Liver (tissue), 10 donors: Measurements from ENCODE around the gene QPCT. TPM values are rescaled to one million over a fixed set of nuclear protein-coding genes. Genes with fewer than 3 reads are reported as not detected.

Experiments
- DNase-seq: peaks from one replicate; pipeline ENCODE4 v3.0.0-alpha.2; 2017; ENCODE audit warnings: low spot score
- H3K27ac ChIP-seq, 2 donors: one replicate each; pipeline ENCODE4 v1.7.0; 2013; ENCODE audit warnings: inconsistent platforms in 2 of 2, low read length in 2 of 2, control low read depth in 1 of 2, low read depth in 1 of 2, mild to moderate bottlenecking in 1 of 2
- H3K27me3 ChIP-seq, 4 donors: one replicate each; pipeline versions ENCODE4 v1.6.1 to v1.7.0; 2013; ENCODE audit warnings: low read length in 3 of 4, inconsistent platforms in 1 of 4, mild to moderate bottlenecking in 1 of 4, moderate library complexity in 1 of 4; ENCODE audit not compliant: control insufficient read depth in 4 of 4, insufficient read depth in 4 of 4
- H3K36me3 ChIP-seq, 4 donors: one replicate each; pipeline versions ENCODE4 v1.6.1 to v1.7.0; 2013; ENCODE audit warnings: low read length in 3 of 4, mild to moderate bottlenecking in 3 of 4, low read depth in 1 of 4, moderate library complexity in 1 of 4; ENCODE audit not compliant: control insufficient read depth in 4 of 4, insufficient read depth in 3 of 4
- H3K4me1 ChIP-seq, 4 donors: one replicate each; pipeline versions ENCODE4 v1.6.1 to v1.7.0; 2013; ENCODE audit warnings: low read length in 3 of 4, mild to moderate bottlenecking in 3 of 4, moderate library complexity in 1 of 4; ENCODE audit not compliant: control insufficient read depth in 4 of 4, insufficient read depth in 4 of 4
- H3K4me3 ChIP-seq, 3 donors: one replicate each; pipeline versions ENCODE4 v1.6.1 to v1.7.0; 2013; ENCODE audit warnings: low read length in 3 of 3, control low read depth in 1 of 3, low read depth in 1 of 3, mild to moderate bottlenecking in 1 of 3
- H3K9ac ChIP-seq, 2 donors: one replicate each; pipeline ENCODE4 v1.7.0; 2013; ENCODE audit warnings: low read length in 2 of 2, mild to moderate bottlenecking in 2 of 2, moderate library complexity in 2 of 2, control low read depth in 1 of 2, low read depth in 1 of 2
- H3K9me3 ChIP-seq, 4 donors: one replicate each; pipeline versions ENCODE4 v1.6.1 to v1.7.0; 2013; ENCODE audit warnings: low read length in 3 of 4; ENCODE audit not compliant: control insufficient read depth in 4 of 4
- FOXA1 ChIP-seq: IDR thresholded peaks from 2 replicates; pipeline ENCODE4 v1.6.1; 2016; ENCODE audit warnings: antibody characterized with exemption
- GABPA ChIP-seq, 2 donors: IDR thresholded peaks in 1 of 2; conservative IDR thresholded peaks in 1 of 2; 2 replicates each; pipeline ENCODE4 v1.6.1; 2016; ENCODE audit warnings: antibody characterized with exemption in 2 of 2, mild to moderate bottlenecking in 1 of 2, moderate library complexity in 1 of 2
- HNF4G ChIP-seq: IDR thresholded peaks from 2 replicates; pipeline ENCODE4 v1.6.1; 2016; ENCODE audit warnings: antibody characterized with exemption
- RAD21 ChIP-seq, 2 donors: IDR thresholded peaks; 2 replicates each; pipeline ENCODE4 v1.6.1; 2016; ENCODE audit warnings: antibody characterized with exemption in 2 of 2, mild to moderate bottlenecking in 2 of 2
- RXRA ChIP-seq, 2 donors: IDR thresholded peaks; 2 replicates each; pipeline ENCODE4 v1.6.1; 2017 to 2018; ENCODE audit warnings: antibody characterized with exemption in 2 of 2, mild to moderate bottlenecking in 1 of 2
- TAF1 ChIP-seq: conservative IDR thresholded peaks from 2 replicates; pipeline ENCODE4 v1.6.1; 2016; ENCODE audit warnings: antibody characterized with exemption, mild to moderate bottlenecking
- YY1 ChIP-seq: IDR thresholded peaks from 2 replicates; pipeline ENCODE4 v1.6.1; 2016; ENCODE audit warnings: antibody characterized with exemption, mild to moderate bottlenecking
- whole genome bisulfite sequencing: extraction: QIAGEN DNeasy Blood & Tissue Kit; methylation state at CpG from one replicate; pipeline ENCODE4 v1.1.7; 2013; 5-methylcytosine and 5-hydroxymethylcytosine counted together
- polyA plus RNA-seq, 2 donors: library from polyadenylated mRNA; stranded (reverse) in 1 of 2; unstranded in 1 of 2; fragments of 200-250 nt in 1 of 2; fragments of >200 nt in 1 of 2; fragmentation: Nextera tagmentation in 1 of 2; extraction: Ambion mirVana in 1 of 2; gene quantifications; one replicate each; pipeline versions ENCODE4 v1.2.1 to v1.2.3, GENCODE V29; 2013 to 2015
- small RNA-seq: library from RNA; depleted of rRNA; stranded (forward); fragments of <200 nt; gene quantifications from one replicate; pipeline ENCODE3, GENCODE V24; 2014
- total RNA-seq, 2 donors: library from RNA; depleted of rRNA; stranded (reverse); fragments of >200 nt; gene quantifications; one replicate each; pipeline ENCODE4 v1.2.3, GENCODE V29; 2014
- TF ChIP-seq, protein P1 (sequence below): IDR thresholded peaks from 2 replicates; pipeline ENCODE4 v1.6.1; 2016; ENCODE audit warnings: antibody characterized with exemption
- donor health status: healthy.
- donor health status: healthy.
- donor health status: healthy.
- donor health status: healthy.
- donor health status: healthy.

QPCT gene
- total and polyA plus RNA-seq, 4 donors = 0.61 to 3.0 (median 1.2) TPM

GRCh38 chr2:37421686-37422085 lies 77.3 kb downstream of the QPCT start:
- H3K9me3 ChIP-seq = no peaks in the 10 kb centered on the region
- H3K4me1 ChIP-seq = no peaks in the 10 kb centered on the region
- no peak overlapping the region for H3K4me3 ChIP-seq
- no peak for DNase-seq
- H3K9ac ChIP-seq = no peak overlapping the region
- 94% methylated on average over 6 of the region's 6 CpGs for WGBS
- TF ChIP-seq FOXA1 = no peak
- TF ChIP-seq, protein P1, sequence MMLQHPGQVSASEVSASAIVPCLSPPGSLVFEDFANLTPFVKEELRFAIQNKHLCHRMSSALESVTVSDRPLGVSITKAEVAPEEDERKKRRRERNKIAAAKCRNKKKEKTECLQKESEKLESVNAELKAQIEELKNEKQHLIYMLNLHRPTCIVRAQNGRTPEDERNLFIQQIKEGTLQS = no peak
- TF ChIP-seq TAF1 = no peak
- no peak for TF ChIP-seq RXRA (IDR thresholded peaks at IDR 0.05)
- TF ChIP-seq HNF4G = no peak
- no peak for TF ChIP-seq YY1
- TF ChIP-seq RAD21 (IDR thresholded peaks at IDR 0.05) = no peak
- H3K36me3 ChIP-seq = no peaks in the 10 kb centered on the region
- H3K27me3 ChIP-seq = no peaks in the 10 kb centered on the region
- no peak overlapping the region for H3K27ac ChIP-seq

- Histone ChIP-seq H3K36me3 (no peaks in the 10 kb centered on the region), H3K4me3 (no peak overlapping the region), H3K4me1 (no peaks in the 10 kb centered on the region), H3K9ac (no peak overlapping the region), H3K27ac (no peak overlapping the region), H3K9me3 (no peaks in the 10 kb centered on the region), H3K27me3 (no peaks in the 10 kb centered on the region)
- TF ChIP-seq YY1 (no peak), GABPA (IDR thresholded peaks at IDR 0.05 in 1 of 2, conservative IDR thresholded peaks at IDR 0.05 in 1 of 2) (no peak)
- no peak for DNase-seq
- WGBS = 92% methylated on average over 4 of the region's 4 CpGs
Measured at GRCh38 chr2:37422816-37423215, 78.4 kb downstream of the QPCT start.

Small RNA genes lying within 50 kb of the gene (small RNA-seq; reads per million reads assigned to genes)
- gene RNU6-939P = not detected

Other genes starting within 250 kb of the QPCT start
- gene EIF2AK2, start 187.7 kb upstream of the QPCT start, total RNA-seq = 10 to 100 TPM; 14.9 to 20.0 TPM
- gene EIF2AK2, start 187.7 kb upstream of the QPCT start, polyA plus RNA-seq = 10 to 100 TPM in 1 of 2 donors, 1 to 10 TPM in 1; 4.4 to 11.4 TPM
- gene SULT6B1, start 156.0 kb upstream of the QPCT start, total RNA-seq = not detected
- gene SULT6B1, start 156.0 kb upstream of the QPCT start, polyA plus RNA-seq = not detected
- 10 to 100 TPM; 10.2 to 16.8 TPM for gene CEBPZOS, start 148.1 kb upstream of the QPCT start, total RNA-seq
- 10 to 100 TPM in 1 of 2 donors, 1 to 10 TPM in 1; 9.1 to 22.9 TPM for gene CEBPZOS, start 148.1 kb upstream of the QPCT start, polyA plus RNA-seq
- 10 to 100 TPM; 19.1 to 25.6 TPM for gene CEBPZ, start 113.0 kb upstream of the QPCT start, total RNA-seq
- gene CEBPZ, start 113.0 kb upstream of the QPCT start, polyA plus RNA-seq = 10 to 100 TPM; 15.7 to 20.7 TPM
- gene NDUFAF7, start 113.0 kb upstream of the QPCT start, total RNA-seq = 10 to 100 TPM in 1 of 2 donors, 1 to 10 TPM in 1; 9.9 to 13.6 TPM
- 10 to 100 TPM in 1 of 2 donors, 1 to 10 TPM in 1; 8.7 to 12.7 TPM for gene NDUFAF7, start 113.0 kb upstream of the QPCT start, polyA plus RNA-seq
- 10 to 100 TPM in 1 of 2 donors, 1 to 10 TPM in 1; 10.0 to 19.7 TPM for gene PRKD3, start 19.8 kb upstream of the QPCT start, total RNA-seq
- 1 to 10 TPM; 4.4 to 6.2 TPM for gene PRKD3, start 19.8 kb upstream of the QPCT start, polyA plus RNA-seq